Suprapubic skin (tissue), 4 donors: ENCODE results near the gene TNS3. TPM values are rescaled to one million over a fixed set of nuclear protein-coding genes. Genes with fewer than 3 reads are reported as not detected.

ENCODE experiments used
- DNase-seq, 2 donors: peaks; one replicate each; pipeline ENCODE4 v3.0.0-alpha.2; 2019; ENCODE audit warnings: low spot score in 2 of 2
- H3K27ac ChIP-seq: fragments of 200-600 bp; sonication (generic); one replicate; pipeline ENCODE4 v1.5.1; 2019
- H3K27me3 ChIP-seq: fragments of 200-600 bp; sonication (generic); one replicate; pipeline ENCODE4 v1.5.1; 2019
- H3K36me3 ChIP-seq: fragments of 200-600 bp; sonication (generic); one replicate; pipeline ENCODE4 v1.5.1; 2019
- H3K4me1 ChIP-seq: fragments of 200-600 bp; sonication (generic); one replicate; pipeline ENCODE4 v1.5.1; 2019
- H3K4me3 ChIP-seq: fragments of 200-600 bp; sonication (generic); one replicate; pipeline ENCODE4 v1.5.1; 2019; ENCODE audit warnings: mild to moderate bottlenecking
- H3K9me3 ChIP-seq: fragments of 200-600 bp; sonication (generic); one replicate; pipeline ENCODE4 v1.5.1; 2019
- CTCF ChIP-seq, 2 donors: fragments of 200-600 bp in 1 of 2; fragments of 450-650 bp in 1 of 2; sonication (generic) in 1 of 2; IDR thresholded peaks; one replicate each; pipeline ENCODE4 v1.5.1; 2016 to 2019; ENCODE audit warnings: antibody characterized with exemption in 2 of 2, mild to moderate bottlenecking in 1 of 2, moderate library complexity in 1 of 2
- EP300 ChIP-seq: sonication (generic); formaldehyde crosslinking; IDR thresholded peaks from one replicate; pipeline ENCODE4 v1.6.1; 2017; ENCODE audit warnings: antibody characterized with exemption
- POLR2A ChIP-seq, 2 donors: fragments of 450-650 bp; IDR thresholded peaks; one replicate each; pipeline ENCODE4 v1.6.1; 2017; ENCODE audit warnings: antibody characterized with exemption in 2 of 2, mild to moderate bottlenecking in 2 of 2, moderate library complexity in 2 of 2
- POLR2AphosphoS5 ChIP-seq, 3 donors: sonication (generic); formaldehyde crosslinking; IDR thresholded peaks; one replicate each; pipeline ENCODE4 v1.6.1; 2017; ENCODE audit warnings: antibody characterized with exemption in 3 of 3
- WGBS: methylation state at CpG from one replicate; pipeline ENCODE4 v1.1.5; 2018; 5-methylcytosine and 5-hydroxymethylcytosine counted together
- total RNA-seq, 4 donors: library from RNA; depleted of rRNA; stranded (reverse); fragments of >200 nt; gene quantifications; one replicate each; pipeline ENCODE4 v1.1.0, GENCODE V29; 2016

TNS3 gene
- total RNA-seq, 4 donors from 2014 or later = 14.3 to 53.0 (median 31.9) TPM

DNA sequence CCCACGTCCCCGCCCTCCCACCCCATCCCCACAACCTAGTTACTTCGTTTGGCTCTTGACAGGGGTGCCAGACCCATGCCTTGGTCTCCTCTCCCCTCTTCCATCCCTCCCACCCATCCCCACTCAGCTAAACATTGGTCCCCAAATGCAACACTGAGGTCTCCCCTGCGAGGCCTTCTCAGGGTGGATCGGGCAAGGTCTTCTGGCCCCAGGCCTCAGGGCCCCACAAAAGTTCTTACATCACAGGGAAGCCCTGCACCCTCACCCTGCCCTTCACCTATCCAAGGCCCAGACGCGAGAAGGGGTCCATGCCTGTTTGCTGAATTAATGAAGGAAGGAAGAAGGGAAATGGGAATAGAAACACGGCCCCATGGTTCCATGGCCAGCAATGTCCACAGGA is 32.0 kb downstream of the TNS3 start:
- no peak overlapping the region for H3K4me3 ChIP-seq
- H3K27me3 ChIP-seq = no peaks in the 10 kb centered on the region
- H3K36me3 ChIP-seq = no peaks in the 10 kb centered on the region
- no peak overlapping the region for H3K27ac ChIP-seq
- H3K9me3 ChIP-seq = no peaks in the 10 kb centered on the region
- WGBS = 85% methylated on average over 6 of the region's 8 CpGs
- TF ChIP-seq POLR2AphosphoS5 (IDR thresholded peaks at IDR 0.05) = no peak
- no peak for TF ChIP-seq CTCF (IDR thresholded peaks at IDR 0.05)
- TF ChIP-seq POLR2A (IDR thresholded peaks at IDR 0.05) = no peak
- no peak for TF ChIP-seq EP300
- H3K4me1 ChIP-seq = peaks cover 25% of the 10 kb centered on the region
- no peak for DNase-seq

DNA sequence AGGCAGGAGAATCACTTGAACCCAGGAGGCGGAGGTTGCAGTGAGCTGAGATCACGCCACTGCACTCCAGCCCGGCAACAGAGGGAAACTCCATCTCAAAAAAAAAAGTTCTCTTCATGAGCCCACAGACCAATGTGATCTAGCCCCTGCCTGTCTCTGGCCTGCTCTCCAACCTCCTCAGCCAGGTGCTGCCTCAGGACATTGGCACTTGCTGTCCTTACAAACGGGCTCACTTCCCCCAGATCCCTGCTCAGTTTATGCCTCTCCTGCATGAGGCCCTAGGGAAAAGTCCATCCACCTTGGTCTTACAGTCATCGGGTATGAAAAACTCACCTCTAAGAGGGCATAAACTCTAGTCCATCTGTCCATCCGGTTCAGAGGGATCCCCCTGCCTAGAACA is 32.5 kb downstream of the TNS3 start:
- H3K36me3 ChIP-seq = no peaks in the 10 kb centered on the region
- DNase-seq = no peak
- H3K27ac ChIP-seq = no peak overlapping the region
- H3K4me1 ChIP-seq = peaks cover 25% of the 10 kb centered on the region
- H3K27me3 ChIP-seq = no peaks in the 10 kb centered on the region
- TF ChIP-seq EP300 = no peak
- WGBS = 88% methylated on average over 4 of the region's 6 CpGs
- H3K4me3 ChIP-seq = no peak overlapping the region
- H3K9me3 ChIP-seq = no peaks in the 10 kb centered on the region

- Histone ChIP-seq H3K27me3 (no peaks in the 10 kb centered on the region), H3K27ac (no peak overlapping the region), H3K9me3 (no peaks in the 10 kb centered on the region), H3K4me1 (peaks cover 25% of the 10 kb centered on the region), H3K36me3 (no peaks in the 10 kb centered on the region), H3K4me3 (no peak overlapping the region)
- 98% methylated on average over 8 of the region's 8 CpGs for WGBS
- no peak for DNase-seq
- TF ChIP-seq POLR2A (IDR thresholded peaks at IDR 0.05) (no peak), POLR2AphosphoS5 (IDR thresholded peaks at IDR 0.05) (no peak), CTCF (IDR thresholded peaks at IDR 0.05) (no peak), EP300 (no peak)
Observed at GRCh38 chr7:47548546-47548945, 33.4 kb downstream of the TNS3 start.

- peaks cover 12% of the 10 kb centered on the region for H3K4me1 ChIP-seq
- H3K36me3 ChIP-seq = no peaks in the 10 kb centered on the region
- WGBS = 86% methylated on average over 19 of the region's 19 CpGs
- TF ChIP-seq CTCF (IDR thresholded peaks at IDR 0.05) (no peak), EP300 (no peak), POLR2AphosphoS5 (IDR thresholded peaks at IDR 0.05) (no peak), POLR2A (IDR thresholded peaks at IDR 0.05) (no peak)
- no peak for DNase-seq
- H3K27me3 ChIP-seq = no peaks in the 10 kb centered on the region
- H3K27ac ChIP-seq = no peak overlapping the region
- H3K4me3 ChIP-seq = no peak overlapping the region
- H3K9me3 ChIP-seq = no peaks in the 10 kb centered on the region
Observed at GRCh38 chr7:47546733-47547494, 35.0 kb downstream of the TNS3 start.

DNA sequence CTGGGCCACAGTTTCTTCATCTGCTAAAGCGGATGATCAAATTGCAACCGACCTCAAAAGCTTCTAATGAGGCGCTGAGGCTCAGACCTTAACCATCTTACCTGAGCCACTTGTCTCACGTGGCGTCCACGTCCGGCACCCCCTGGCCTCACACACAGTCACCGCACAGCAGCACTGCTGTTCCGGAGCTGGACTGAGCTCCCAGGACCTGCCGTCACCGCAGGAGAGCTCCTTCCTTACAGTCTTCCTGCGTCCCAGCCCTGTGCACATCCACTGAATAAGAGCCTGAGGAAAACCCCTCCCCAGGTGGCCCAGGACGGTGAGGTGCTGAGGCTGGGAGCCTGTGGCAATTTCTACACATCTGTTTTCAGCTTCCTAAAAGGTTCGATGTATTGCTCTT is 35.7 kb downstream of the TNS3 start:
- WGBS = 91% methylated on average over 14 of the region's 14 CpGs

More for the DNA sequence above, 35.7 kb downstream of the TNS3 start:
- no peak overlapping the region for H3K27ac ChIP-seq
- no peaks in the 10 kb centered on the region for H3K27me3 ChIP-seq
- no peaks in the 10 kb centered on the region for H3K36me3 ChIP-seq
- peaks cover 5% of the 10 kb centered on the region for H3K4me1 ChIP-seq
- H3K4me3 ChIP-seq = no peak overlapping the region
- no peak for DNase-seq
- H3K9me3 ChIP-seq = no peaks in the 10 kb centered on the region
- TF ChIP-seq EP300 = no peak
- no peak for TF ChIP-seq POLR2AphosphoS5 (IDR thresholded peaks at IDR 0.05)
- no peak for TF ChIP-seq POLR2A (IDR thresholded peaks at IDR 0.05)
- no peak for TF ChIP-seq CTCF (IDR thresholded peaks at IDR 0.05)
